CD14-positive monocyte (primary cell): ENCODE results near the gene LBX1. TPM values are rescaled to one million over a fixed set of nuclear protein-coding genes. Genes with fewer than 3 reads are reported as not detected.

Experiments
- DNase-seq, 3 donors: peaks; one replicate each; pipeline ENCODE4 v3.0.0-alpha.2; 2011 to 2022
- H2AFZ ChIP-seq: 2 replicates; pipeline ENCODE4 v1.6.0; 2012; ENCODE audit warnings: mild to moderate bottlenecking, low read depth, low read length, inconsistent platforms; ENCODE audit not compliant: insufficient read depth, poor library complexity, severe bottlenecking
- H3K27ac ChIP-seq, 2 donors: 1 replicate in 1 of 2; 2 replicates in 1 of 2; pipeline ENCODE4 v1.5.1; 2012 to 2013; ENCODE audit warnings: low read length in 2 of 2, control low read depth in 1 of 2, inconsistent platforms in 1 of 2, low read depth in 1 of 2, mild to moderate bottlenecking in 1 of 2
- H3K27me3 ChIP-seq, 2 donors: one replicate each; pipeline versions ENCODE4 v1.6.0 to v1.6.1; 2011 to 2013; ENCODE audit warnings: low read length in 2 of 2; ENCODE audit not compliant: control insufficient read depth in 2 of 2, insufficient read depth in 2 of 2
- H3K36me3 ChIP-seq, 2 donors: replicated peaks in 1 of 2; 1 replicate in 1 of 2; 2 replicates in 1 of 2; pipeline versions ENCODE4 v1.5.1 to v1.6.1; 2012 to 2013; ENCODE audit warnings: low read length in 2 of 2, control low read depth in 1 of 2, inconsistent platforms in 1 of 2, mild to moderate bottlenecking in 1 of 2; ENCODE audit not compliant: insufficient read depth in 2 of 2, control insufficient read depth in 1 of 2
- H3K4me1 ChIP-seq, 2 donors: 1 replicate in 1 of 2; 2 replicates in 1 of 2; pipeline versions ENCODE4 v1.5.1 to v1.6.1; 2012 to 2013; ENCODE audit warnings: low read length in 2 of 2, control low read depth in 1 of 2, inconsistent platforms in 1 of 2, mild to moderate bottlenecking in 1 of 2, moderate library complexity in 1 of 2; ENCODE audit not compliant: insufficient read depth in 2 of 2, control insufficient read depth in 1 of 2
- H3K4me2 ChIP-seq: replicated peaks from 2 replicates; pipeline ENCODE3; 2012; ENCODE audit warnings: low read length, moderate library complexity, mild to moderate bottlenecking; ENCODE audit not compliant: poor library complexity, severe bottlenecking; ENCODE audit errors: extremely low read depth
- H3K4me3 ChIP-seq, 3 experiments: fragments of 200-600 bp in 1 of 3; sonication (generic) in 1 of 3; replicated peaks in 1 of 3; 1 replicate in 2 of 3; 2 replicates in 1 of 3; pipeline ENCODE4 v1.5.1; 2011 to 2013; ENCODE audit warnings: low read length in 3 of 3, mild to moderate bottlenecking in 3 of 3, control low read depth in 2 of 3, low read depth in 2 of 3, inconsistent platforms in 1 of 3, moderate library complexity in 1 of 3
- H3K79me2 ChIP-seq: 2 replicates; pipeline ENCODE4 v1.6.0; 2012; ENCODE audit warnings: mild to moderate bottlenecking, control low read depth, inconsistent platforms, low read length, moderate library complexity; ENCODE audit not compliant: insufficient read depth
- H3K9ac ChIP-seq: 2 replicates; pipeline ENCODE4 v1.6.0; 2017; ENCODE audit warnings: low read length, mild to moderate bottlenecking; ENCODE audit not compliant: insufficient read depth, poor library complexity, severe bottlenecking
- H3K9me3 ChIP-seq, 2 donors: replicated peaks in 1 of 2; 1 replicate in 1 of 2; 2 replicates in 1 of 2; pipeline versions ENCODE4 v1.5.1 to v1.6.1; 2012 to 2013; ENCODE audit warnings: low read length in 2 of 2, control low read depth in 1 of 2; ENCODE audit not compliant: control insufficient read depth in 1 of 2, insufficient read depth in 1 of 2
- H4K20me1 ChIP-seq: 2 replicates; pipeline ENCODE4 v1.6.0; 2012; ENCODE audit warnings: mild to moderate bottlenecking, low read length, control low read depth, moderate library complexity; ENCODE audit not compliant: insufficient read depth
- H3K27ac Mint-ChIP-seq, 7 donors: one replicate each; pipeline ENCODE4 v1.8.0; 2020; ENCODE audit warnings: mild to moderate bottlenecking in 7 of 7, mixed read lengths in 7 of 7, moderate library complexity in 6 of 7, inconsistent platforms in 2 of 7
- H3K27me3 Mint-ChIP-seq, 3 donors: one replicate each; pipeline ENCODE4 v1.8.0; 2021 to 2022; ENCODE audit warnings: low read depth in 3 of 3, mild to moderate bottlenecking in 3 of 3, mixed read lengths in 3 of 3, moderate library complexity in 3 of 3, inconsistent platforms in 1 of 3
- H3K36me3 Mint-ChIP-seq, 2 donors: one replicate each; pipeline ENCODE4 v1.8.0; 2020; ENCODE audit warnings: mixed read lengths in 2 of 2, inconsistent platforms in 1 of 2, mild to moderate bottlenecking in 1 of 2
- H3K4me1 Mint-ChIP-seq: one replicate; pipeline ENCODE4 v1.8.0; 2020; ENCODE audit warnings: mild to moderate bottlenecking, mixed read lengths
- H3K4me3 Mint-ChIP-seq, 2 donors: one replicate each; pipeline ENCODE4 v1.8.0; 2020; ENCODE audit warnings: mild to moderate bottlenecking in 2 of 2, mixed read lengths in 2 of 2, moderate library complexity in 1 of 2
- H3K9me3 Mint-ChIP-seq, 7 donors: one replicate each; pipeline ENCODE4 v1.8.0; 2020 to 2022; ENCODE audit warnings: mixed read lengths in 7 of 7, mild to moderate bottlenecking in 6 of 7, moderate library complexity in 6 of 7, inconsistent platforms in 2 of 7
- CTCF ChIP-seq: fragments of 200-600 bp; IDR thresholded peaks from one replicate; pipeline ENCODE4 v1.8.0; 2022; ENCODE audit warnings: antibody characterized with exemption, mild to moderate bottlenecking
- WGBS: methylation state at CpG from one replicate; pipeline ENCODE4 v1.1.5; 2013; ENCODE audit warnings: missing lambda C conversion rate; ENCODE audit not compliant: insufficient coverage; 5-methylcytosine and 5-hydroxymethylcytosine counted together
- intact Hi-C, 2 donors: fragments of 100-400 bp; cut with micrococcal nuclease; formaldehyde crosslinking; loops; one replicate each; pipeline versions ENCODE4 v1.15.0 to v1.15.1; 2023
- polyA plus RNA-seq, 3 donors: library from polyadenylated mRNA; depleted of rRNA in 1 of 3; unstranded in 2 of 3; stranded (reverse) in 1 of 3; fragments of 300-500 nt in 2 of 3; fragments of >200 nt in 1 of 3; fragmentation: Illumina TruSeq in 2 of 3; gene quantifications; 1 replicate in 2 of 3; 2 replicates in 1 of 3; pipeline ENCODE4 v1.2.3, GENCODE V29; 2012 to 2021

LBX1 gene
- polyA plus RNA-seq, 3 donors: not detected

GRCh38 chr10:101219139-101219945, 9.9 kb downstream of the LBX1 start:
- Histone ChIP-seq H3K4me3 (no peak overlapping the region), H3K9me3 (peaks cover 2 to 75% of the 10 kb centered on the region in 2 donors), H3K36me3 (no peaks in the 10 kb centered on the region), H3K9ac (no peak overlapping the region), H3K79me2 (no peaks in the 10 kb centered on the region), H3K27me3 (peaks cover 88 to 98% of the 10 kb centered on the region in 2 donors), H2AFZ (no peak overlapping the region), H3K27ac (no peak overlapping the region), H3K4me2 (no peak overlapping the region), H3K4me1 (peaks cover 12 to 24% of the 10 kb centered on the region in 2 donors), H4K20me1 (no peaks in the 10 kb centered on the region)
- intact Hi-C loops: loop anchor here (10.0 kb wide), 2 partner anchors 225 to 555 kb away; partner anchors contain the start of gene FGF8 (in 1 of the 2)
- TF ChIP-seq CTCF: no peak
- Mint-ChIP-seq H3K9me3 (peaks cover 0 to 27% (median 10%) of the 10 kb centered on the region in 7 donors), H3K36me3 (peaks cover 5 to 9% of the 10 kb centered on the region in 2 donors), H3K27ac (no peak overlapping the region), H3K4me1 (peaks cover 29% of the 10 kb centered on the region), H3K27me3 (peaks cover 97 to 100% (median 99%) of the 10 kb centered on the region in 3 donors), H3K4me3 (peak overlapping the region in 1 of 2 donors; percentile 78)
- no peak for DNase-seq
- 14% methylated on average over 8 of the region's 26 CpGs for WGBS

- Mint-ChIP-seq H3K9me3 (peaks cover 0 to 26% (median 10%) of the 10 kb centered on the region in 7 donors), H3K36me3 (peaks cover 8 to 10% of the 10 kb centered on the region in 2 donors), H3K4me1 (peaks cover 30% of the 10 kb centered on the region), H3K27ac (no peak overlapping the region), H3K4me3 (peak overlapping the region in 1 of 2 donors; percentile 76), H3K27me3 (peaks cover 98 to 100% (median 100%) of the 10 kb centered on the region in 3 donors)
- no peak overlapping the region for H3K27ac ChIP-seq
- intact Hi-C loops: loop anchor here (10.0 kb wide), 2 partner anchors 226 to 556 kb away; partner anchors contain the start of gene FGF8 (in 1 of the 2)
- WGBS: 9% methylated on average over 24 of the region's 27 CpGs
- no peak overlapping the region for H3K4me3 ChIP-seq
- no peak overlapping the region for H3K4me2 ChIP-seq
- no peaks in the 10 kb centered on the region for H4K20me1 ChIP-seq
- DNase-seq: no peak
- H2AFZ ChIP-seq: no peak overlapping the region
- H3K9me3 ChIP-seq: peaks cover 0 to 69% of the 10 kb centered on the region in 2 donors
- no peaks in the 10 kb centered on the region for H3K79me2 ChIP-seq
- H3K4me1 ChIP-seq: peaks cover 19 to 31% of the 10 kb centered on the region in 2 donors
- H3K36me3 ChIP-seq: no peaks in the 10 kb centered on the region
- H3K27me3 ChIP-seq: peaks cover 85 to 100% of the 10 kb centered on the region in 2 donors
- TF ChIP-seq CTCF: no peak
- H3K9ac ChIP-seq: no peak overlapping the region
Measured at GRCh38 chr10:101218351-101219138, 10.7 kb downstream of the LBX1 start.
